ENCODE results near the gene EVI5.
"Not testable (repeated sequence)": the region's sequence is repeated elsewhere in the genome, so short reads cannot be mapped to it uniquely, and the experiment has no call there.

- TF ChIP-seq EZH2 (IDR thresholded peaks at IDR 0.05; ENCODE audit: borderline replicate concordance, insufficient read depth, low read depth, low read length, poor library complexity, severe bottlenecking); CTCF (IDR thresholded peaks at IDR 0.05): not testable (repeated sequence)
Observed at GRCh38 chr1:92783550-92783949, 1.4 kb downstream of the EVI5 start.

All from B cell (primary cell).